GM12873 (cell line): Measurements from ENCODE around the gene PDE4D.
A peak's percentile ranks its signal among the peaks of the same experiment; 100 is the strongest.

Experiments
- CTCF ChIP-seq: IDR thresholded peaks from 2 replicates; pipeline ENCODE4 v1.5.1; 2012; ENCODE audit warnings: low read depth, mild to moderate bottlenecking, moderate library complexity, low read length, control low read depth; ENCODE audit not compliant: insufficient read depth; ENCODE audit errors: missing control alignments

The PDE4D gene

GRCh38 chr5:59501316-59501715 lies 392.2 kb downstream of the PDE4D start:
- TF ChIP-seq CTCF: no peak

- TF ChIP-seq CTCF: no peak
These were observed 393.5 kb downstream of the PDE4D start for GRCh38 chr5:59500014-59500413.

GRCh38 chr5:59497207-59497606 lies 396.3 kb downstream of the PDE4D start:
- TF ChIP-seq CTCF: no peak

GRCh38 chr5:59496524-59497134 lies 396.9 kb downstream of the PDE4D start:
- peak; percentile 75 for TF ChIP-seq CTCF

DNA sequence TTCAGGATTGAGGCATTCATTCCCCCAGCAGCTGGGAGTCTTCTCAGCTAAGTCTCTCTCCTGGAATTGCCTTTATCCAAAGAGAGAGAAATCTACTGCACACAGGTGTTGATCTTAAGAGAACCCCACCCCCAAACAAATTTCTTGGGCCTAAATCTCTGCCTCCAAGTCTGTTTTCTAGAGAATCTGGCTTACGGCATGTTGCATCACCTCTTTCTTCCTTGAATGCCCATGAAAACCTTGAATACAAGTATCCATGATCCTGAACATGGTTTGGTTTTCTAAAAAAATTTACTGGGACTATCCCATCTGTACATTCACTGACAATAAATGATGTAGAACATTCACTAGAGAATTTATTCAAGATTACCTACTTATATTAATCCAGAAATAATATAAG lies 401.6 kb downstream of the PDE4D start:
- TF ChIP-seq CTCF: no peak

GRCh38 chr5:59489551-59489950 lies 404.0 kb downstream of the PDE4D start:
- no peak for TF ChIP-seq CTCF

GRCh38 chr5:59487772-59488729 lies 405.5 kb downstream of the PDE4D start:
- TF ChIP-seq CTCF: no peak
